Stimulated activated CD4-positive, alpha-beta T cell treated with anti-CD3 and anti-CD28 coated beads, Interleukin-1b, Interleukin-23, amount 100 ng/mL, for 4 hours (primary cell): Measurements from ENCODE around the gene DVL1.

ENCODE experiments used
- DNase-seq, 2 donors: peaks; one replicate each; pipeline ENCODE4 v3.0.0-alpha.2; 2020; ENCODE audit warnings: low read depth in 2 of 2

The DVL1 gene

GRCh38 chr1:1312450-1313314 is 36.5 kb downstream of the DVL1 start:
- no peak for DNase-seq

GRCh38 chr1:1311107-1312104 is 37.8 kb downstream of the DVL1 start:
- no peak for DNase-seq

GRCh38 chr1:1310476-1311053 is 38.7 kb downstream of the DVL1 start:
- no peak for DNase-seq

- no peak for DNase-seq
Observed at GRCh38 chr1:1310109-1310385, 39.2 kb downstream of the DVL1 start.

GRCh38 chr1:1309251-1310108 is 39.7 kb downstream of the DVL1 start:
- DNase-seq = peak in 1 of 2 donors; percentile 21

GRCh38 chr1:1308756-1309250 is 40.4 kb downstream of the DVL1 start:
- DNase-seq = no peak

- peak; percentile 78 to 85 for DNase-seq
Observed at GRCh38 chr1:1307923-1308755, 41.1 kb downstream of the DVL1 start, which contains the start of the genes ACAP3 and PUSL1. Gene ACAP3 (minus strand): TSS chr1:1307930. CDS start chr1:1307815, 115 bp downstream. Gene PUSL1 (plus strand): TSS chr1:1308597. CDS start chr1:1308644, 47 bp downstream.

GRCh38 chr1:1307261-1307922 is 41.8 kb downstream of the DVL1 start:
- no peak for DNase-seq

GRCh38 chr1:1306661-1307260 is 42.5 kb downstream of the DVL1 start:
- no peak for DNase-seq

GRCh38 chr1:1306070-1306660 is 43.1 kb downstream of the DVL1 start:
- no peak for DNase-seq

- DNase-seq = peak; percentile 61 to 67
Observed at GRCh38 chr1:1305300-1306069, 43.7 kb downstream of the DVL1 start.

- DNase-seq = no peak
Observed at GRCh38 chr1:1304331-1305299, 44.6 kb downstream of the DVL1 start.

- no peak for DNase-seq
Observed at GRCh38 chr1:1303736-1304135, 45.5 kb downstream of the DVL1 start.

- no peak for DNase-seq
Observed at GRCh38 chr1:1302951-1303509, 46.2 kb downstream of the DVL1 start.

GRCh38 chr1:1302006-1302430 is 47.2 kb downstream of the DVL1 start:
- DNase-seq = no peak

- DNase-seq = no peak
Observed at GRCh38 chr1:1300352-1300739, 48.9 kb downstream of the DVL1 start.
